Motor neuron (in vitro differentiated cells): ENCODE measurements around the gene FAM228B. TPM values are rescaled to one million over a fixed set of nuclear protein-coding genes. Genes with fewer than 3 reads are reported as not detected.
"Not testable (repeated sequence)": the region's sequence is repeated elsewhere in the genome, so short reads cannot be mapped to it uniquely, and the experiment has no call there.

ENCODE experiments used
- ATAC-seq, 8 experiments: fragments of 200-7000 bp; cut with Tn5 transposase; replicated peaks in 6 of 8; 2 replicates each; pipeline ENCODE4 v1.8.0; 2021; ENCODE audit warnings: mild to moderate bottlenecking in 8 of 8, moderate library complexity in 8 of 8
- H3K27ac ChIP-seq, 2 donors: fragments of 250-450 bp; sonication (Bioruptor Pico); 2 replicates each; pipeline ENCODE4 v1.9.0; 2021; ENCODE audit warnings: antibody characterized with exemption in 2 of 2, mild to moderate bottlenecking in 2 of 2, moderate library complexity in 1 of 2
- H3K4me1 ChIP-seq, 2 donors: fragments of 250-450 bp; sonication (Bioruptor Pico); replicated peaks in 1 of 2; 2 replicates each; pipeline ENCODE4 v1.6.1; 2021; ENCODE audit warnings: antibody characterized with exemption in 2 of 2, mild to moderate bottlenecking in 2 of 2, moderate library complexity in 1 of 2
- H3K4me3 ChIP-seq, 5 donors: fragments of 250-450 bp; sonication (Bioruptor Pico); 2 replicates each; pipeline ENCODE4 v1.9.0; 2021; ENCODE audit warnings: antibody characterized with exemption in 5 of 5, mild to moderate bottlenecking in 5 of 5, moderate library complexity in 4 of 5
- WGBS, 10 experiments: fragments of 450-650 bp; shearing (Covaris generic); methylation state at CpG; one replicate each; pipeline ENCODE4 v1.0.0; 2022; 5-methylcytosine and 5-hydroxymethylcytosine counted together
- in situ Hi-C, 9 experiments: fragments of 400-800 bp; cut with MboI; loops; one replicate each; pipeline ENCODE4 v1.15.0; 2021; ENCODE audit warnings: low sequenced_read_pairs in 9 of 9, low pct_unique_long_range_greater_than_20kb in 2 of 9; ENCODE audit not compliant: unreplicated experiment in 9 of 9
- total RNA-seq, 8 experiments: library from RNA; unstranded; fragments of 300-600 nt; gene quantifications; 2 replicates each; pipeline versions ENCODE4 v1.2.3 to v1.2.4, GENCODE V29; 2022

FAM228B gene
- total RNA-seq, 8 experiments from 2014 or later: 5.7 to 50.3 (median 31.5) TPM

GRCh38 chr2:24084386-24085199 lies 38.7 kb upstream of the FAM228B start, which contains the start of gene TP53I3:
Gene TP53I3 (minus strand): TSS chr2:24084834. CDS start chr2:24084326, 508 bp downstream.
- Histone ChIP-seq H3K4me3 (peak within 1 kb of the TSS; percentile 32 to 48 (median 45)), H3K4me1 (peaks cover 4 to 8% of the 10 kb centered on the region in 2 donors), H3K27ac (peak within 1 kb of the TSS; percentile 67 to 89)
- ATAC-seq: peak; percentile 74 to 97 (median 94)
- WGBS, 10 experiments: 0 to 11% (median 4%) methylated on average over 3 to 16 of the region's 44 CpGs; no CpG with 5 or more reads in 6 of the 10 experiments
- in situ Hi-C loops: loop anchor here in 2 of 9 experiments (25.0 kb wide), 2 partner anchors 103 to 303 kb away; partner anchors contain the start of gene FAM228A (in 1 of the 2)

DNA sequence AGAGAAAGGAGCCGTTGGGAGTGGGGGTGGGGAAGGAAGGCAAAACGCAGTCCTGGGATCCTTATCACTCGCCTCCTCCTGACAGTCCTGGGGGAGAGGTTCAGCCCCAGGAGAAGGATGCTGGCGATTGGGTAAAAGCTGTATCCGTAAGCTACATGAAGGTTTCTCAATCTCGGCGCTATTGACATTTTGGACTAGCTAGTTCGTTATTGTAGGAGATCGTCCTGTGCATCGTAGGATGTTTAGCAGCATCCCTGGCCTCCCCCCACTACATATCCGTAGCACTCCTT lies 38.1 kb upstream of the FAM228B start:
- WGBS, 10 experiments: 24 to 100% (median 59%) methylated on average over 2 to 5 of the region's 11 CpGs; no CpG with 5 or more reads in 3 of the 10 experiments
- in situ Hi-C loops: loop anchor here in 2 of 9 experiments (25.0 kb wide), 2 partner anchors 102 to 302 kb away; partner anchors contain the start of gene FAM228A (in 1 of the 2)
- no peak for ATAC-seq

GRCh38 chr2:24086241-24086640 lies 37.0 kb upstream of the FAM228B start:
- in situ Hi-C loops: loop anchor here in 2 of 9 experiments (25.0 kb wide), 2 partner anchors 101 to 301 kb away; partner anchors contain the start of gene FAM228A (in 1 of the 2)

More for the DNA sequence above, 38.1 kb upstream of the FAM228B start:
- peak overlapping the region; percentile 32 to 48 (median 45) for H3K4me3 ChIP-seq
- H3K4me1 ChIP-seq: peaks cover 4 to 8% of the 10 kb centered on the region in 2 donors
- peak overlapping the region in 1 of 2 donors; percentile 89 for H3K27ac ChIP-seq

DNA sequence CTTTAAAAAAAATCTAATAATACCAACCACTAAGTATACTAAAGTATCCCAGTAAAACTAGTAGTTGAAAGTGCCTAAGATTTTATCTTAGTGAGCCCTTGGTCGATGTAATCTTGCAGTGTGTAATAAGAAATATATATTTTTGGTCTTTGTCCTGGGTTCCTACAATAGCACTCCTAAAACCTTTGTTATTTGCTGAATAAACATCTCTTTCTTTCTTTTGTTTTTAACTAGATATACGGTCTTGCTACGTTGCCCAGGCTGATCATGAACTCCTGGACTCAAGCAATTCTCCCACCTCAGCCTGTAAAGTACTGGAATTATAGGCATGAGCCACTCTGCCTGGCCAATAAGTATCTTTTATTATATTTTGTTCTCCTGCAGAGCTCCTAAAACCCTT lies 36.2 kb upstream of the FAM228B start:
- 46 to 91% (median 75%) methylated on average over 1 to 3 of the region's 3 CpGs for WGBS, 10 experiments
- no peak overlapping the region for H3K27ac ChIP-seq
- H3K4me3 ChIP-seq: no peak overlapping the region
- peaks cover 4 to 8% of the 10 kb centered on the region in 2 donors for H3K4me1 ChIP-seq
- in situ Hi-C loops: loop anchor here in 2 of 9 experiments (25.0 kb wide), 2 partner anchors 100 to 300 kb away; partner anchors contain the start of gene FAM228A (in 1 of the 2)
- ATAC-seq: no peak

More at GRCh38 chr2:24086241-24086640, 37.0 kb upstream of the FAM228B start:
- 80 to 100% (median 100%) methylated on average over 1 of the region's 1 CpG; no CpG with 5 or more reads in 7 of the 10 experiments for WGBS, 10 experiments
- ATAC-seq: no peak
- Histone ChIP-seq H3K4me3 (no peak overlapping the region), H3K27ac (no peak overlapping the region), H3K4me1 (peaks cover 4 to 8% of the 10 kb centered on the region in 2 donors)

GRCh38 chr2:24088821-24089359 lies 34.4 kb upstream of the FAM228B start:
- Histone ChIP-seq H3K4me1 (no peaks in the 10 kb centered on the region), H3K27ac (no peak overlapping the region), H3K4me3 (no peak overlapping the region)
- 67 to 90% (median 86%) methylated on average over 1 to 2 of the region's 2 CpGs; no CpG with 5 or more reads in 5 of the 10 experiments for WGBS, 10 experiments
- peak in 2 of 8 experiments; percentile 1 to 4 for ATAC-seq
- in situ Hi-C loops: loop anchor here in 2 of 9 experiments (25.0 kb wide), 2 partner anchors 98 to 298 kb away; partner anchors contain the start of gene FAM228A (in 1 of the 2)

DNA sequence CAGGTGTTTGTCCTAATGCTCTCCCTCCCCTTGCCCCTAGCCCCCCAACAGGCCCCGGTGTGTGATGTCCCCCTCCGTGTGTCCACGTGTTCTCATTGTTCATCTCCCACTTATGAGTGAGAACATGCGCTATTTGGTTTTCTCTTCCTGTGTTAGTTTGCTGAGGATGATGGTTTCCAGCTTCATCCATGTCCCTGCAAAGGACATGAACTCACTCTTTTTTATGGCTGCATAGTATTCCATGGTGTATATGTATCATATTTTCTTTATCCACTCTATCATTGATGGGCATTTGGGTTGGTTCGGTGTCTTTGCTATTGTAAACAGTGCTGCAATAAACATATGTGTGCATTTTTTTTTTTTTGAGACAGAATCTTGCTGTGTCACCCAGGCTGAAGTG lies 30.0 kb upstream of the FAM228B start:
- not testable (repeated sequence) for ATAC-seq, H3K4me3 ChIP-seq, H3K4me1 ChIP-seq, H3K27ac ChIP-seq
- in situ Hi-C loops: loop anchor here in 2 of 9 experiments (25.0 kb wide), 2 partner anchors 94 to 294 kb away; partner anchors contain the start of gene FAM228A (in 1 of the 2)
- 89 to 100% (median 98%) methylated on average over 1 to 3 of the region's 5 CpGs; no CpG with 5 or more reads in 4 of the 10 experiments for WGBS, 10 experiments

GRCh38 chr2:24095171-24095677 lies 28.0 kb upstream of the FAM228B start:
- not testable (repeated sequence) for ATAC-seq, H3K4me3 ChIP-seq, H3K4me1 ChIP-seq, H3K27ac ChIP-seq
- in situ Hi-C loops: loop anchor here in 2 of 9 experiments (25.0 kb wide), 2 partner anchors 92 to 292 kb away; partner anchors contain the start of gene FAM228A (in 1 of the 2)
- 52 to 100% (median 80%) methylated on average over 1 to 9 of the region's 17 CpGs; no CpG with 5 or more reads in 3 of the 10 experiments for WGBS, 10 experiments

DNA sequence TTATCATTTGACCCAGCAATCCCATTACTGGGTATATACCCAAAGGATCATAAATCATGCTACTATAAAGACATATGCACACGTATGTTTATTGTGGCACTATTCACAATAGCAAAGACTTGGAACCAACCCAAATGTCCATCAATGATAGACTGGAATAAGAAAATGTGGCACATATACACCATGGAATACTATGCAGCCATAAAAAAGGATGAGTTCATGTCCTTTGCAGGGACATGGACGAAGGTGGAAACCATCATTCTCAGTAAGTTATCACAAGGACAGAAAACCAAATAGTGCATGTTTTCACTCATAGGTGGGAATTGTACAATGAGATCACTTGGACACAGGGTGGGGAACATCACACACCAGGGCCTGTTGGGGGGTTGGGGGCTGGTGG lies 22.5 kb upstream of the FAM228B start:
- H3K4me3 ChIP-seq, ATAC-seq, H3K4me1 ChIP-seq, H3K27ac ChIP-seq: not testable (repeated sequence)
- in situ Hi-C loops: loop anchor here in 1 of 9 experiments (25.0 kb wide), 1 partner anchor 262 kb away; the partner anchor contains the start of gene ITSN2
- WGBS, 10 experiments: 100% methylated on average over 1 of the region's 2 CpGs; no CpG with 5 or more reads in 8 of the 10 experiments

DNA sequence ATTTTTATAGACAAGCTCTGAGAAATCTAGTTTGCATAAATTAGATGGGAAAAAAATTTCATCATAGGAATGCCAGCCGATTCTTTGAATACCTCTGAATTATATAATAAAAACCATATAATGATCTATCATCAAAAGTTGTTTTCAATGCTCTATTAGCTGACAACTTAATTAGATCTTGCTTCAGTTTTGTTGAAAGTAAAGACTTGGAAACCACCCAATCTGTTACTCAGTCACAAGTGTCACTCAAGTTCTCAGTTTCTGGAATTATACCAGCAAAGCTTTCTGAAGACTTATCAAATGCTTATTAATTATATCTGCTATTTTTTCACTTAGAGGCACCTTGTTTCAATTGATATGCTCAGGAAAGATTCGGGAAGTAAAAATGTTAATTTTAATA lies 21.3 kb upstream of the FAM228B start:
- WGBS, 10 experiments: 38 to 100% (median 92%) methylated on average over 1 to 2 of the region's 2 CpGs; no CpG with 5 or more reads in 2 of the 10 experiments
- ATAC-seq: no peak
- Histone ChIP-seq H3K27ac (no peak overlapping the region), H3K4me1 (no peaks in the 10 kb centered on the region), H3K4me3 (no peak overlapping the region)
- in situ Hi-C loops: loop anchor here in 1 of 9 experiments (25.0 kb wide), 1 partner anchor 260 kb away; the partner anchor contains the start of gene ITSN2

DNA sequence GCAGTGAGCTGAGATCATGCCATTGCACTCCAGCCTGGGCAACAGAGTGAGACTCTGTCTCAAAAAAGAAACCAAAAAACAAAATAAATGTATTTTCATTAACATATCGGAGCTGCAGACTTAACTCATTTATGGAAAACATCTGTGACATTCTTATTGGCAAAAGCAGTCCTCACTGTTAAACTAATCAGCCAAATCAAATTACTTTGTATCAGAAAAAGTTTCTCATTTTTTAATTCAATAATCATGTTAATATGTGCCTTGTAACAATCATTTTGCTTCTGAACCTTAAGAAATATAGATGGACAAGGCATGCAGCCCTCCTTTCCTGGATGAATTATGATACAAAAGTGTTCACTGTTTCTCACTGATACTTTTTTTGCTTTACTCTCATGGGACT lies 20.6 kb upstream of the FAM228B start:
- in situ Hi-C loops: loop anchor here in 1 of 9 experiments (25.0 kb wide), 1 partner anchor 260 kb away; the partner anchor contains the start of gene ITSN2
- Histone ChIP-seq H3K27ac (no peak overlapping the region), H3K4me1 (no peaks in the 10 kb centered on the region), H3K4me3 (no peak overlapping the region)
- WGBS, 10 experiments: 14 to 100% (median 100%) methylated on average over 1 of the region's 1 CpG; no CpG with 5 or more reads in 4 of the 10 experiments
- no peak for ATAC-seq

DNA sequence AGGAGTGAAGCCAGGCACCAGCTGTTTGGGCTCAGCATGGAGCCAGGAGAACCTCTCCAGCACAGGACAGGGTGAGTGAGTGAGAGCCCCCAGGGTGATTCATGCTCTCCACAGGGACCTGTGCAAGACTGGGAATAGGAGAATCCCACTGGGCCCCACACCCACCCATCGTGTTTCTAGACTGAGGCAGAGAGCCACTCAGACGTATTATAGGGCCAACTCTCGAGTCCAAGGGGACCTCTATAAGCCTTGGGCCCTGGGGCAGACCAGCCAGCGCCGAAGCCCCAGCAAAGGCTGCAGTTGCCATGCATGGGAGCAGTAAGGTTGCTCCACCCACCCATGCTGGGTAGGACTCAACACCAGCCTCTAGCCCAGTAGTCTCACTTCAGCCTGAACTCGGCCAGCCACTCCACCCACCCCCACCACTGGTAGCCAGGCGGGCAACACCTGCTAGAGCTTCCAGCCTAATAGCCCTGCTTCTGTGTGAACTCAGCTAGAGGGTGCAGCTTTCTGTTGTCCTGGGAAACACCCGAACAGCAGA lies 19.1 kb upstream of the FAM228B start:
- Histone ChIP-seq H3K4me3 (no peak overlapping the region), H3K27ac (no peak overlapping the region), H3K4me1 (no peaks in the 10 kb centered on the region)
- 89 to 100% (median 96%) methylated on average over 1 to 5 of the region's 8 CpGs; no CpG with 5 or more reads in 6 of the 10 experiments for WGBS, 10 experiments
- no peak for ATAC-seq
- in situ Hi-C loops: loop anchor here in 1 of 9 experiments (25.0 kb wide), 1 partner anchor 258 kb away; the partner anchor contains the start of gene ITSN2

DNA sequence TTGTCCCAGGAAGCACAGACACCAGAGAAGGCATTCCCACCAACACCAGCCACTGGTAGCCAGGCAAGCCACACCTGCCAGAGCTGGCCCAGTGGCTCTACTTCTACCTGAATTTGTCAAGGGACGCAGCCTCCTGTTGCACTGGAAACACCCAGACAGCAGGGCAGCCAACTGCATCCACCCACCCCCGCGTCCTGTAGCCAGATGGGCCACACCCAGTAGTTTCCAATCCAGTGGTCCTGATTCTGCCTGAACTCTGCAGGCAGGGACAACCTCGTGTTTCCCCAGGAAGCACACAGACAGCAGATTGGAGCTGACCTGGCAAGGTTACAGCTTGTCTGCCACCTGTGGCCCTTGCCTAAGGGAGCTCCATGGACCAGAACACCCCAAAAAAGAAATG lies 18.4 kb upstream of the FAM228B start:
- WGBS, 10 experiments: 40 to 100% (median 86%) methylated on average over 1 to 3 of the region's 4 CpGs; no CpG with 5 or more reads in 3 of the 10 experiments
- in situ Hi-C loops: loop anchor here in 1 of 9 experiments (25.0 kb wide), 1 partner anchor 257 kb away; the partner anchor contains the start of gene ITSN2

More for the DNA sequence above, 18.4 kb upstream of the FAM228B start:
- Histone ChIP-seq H3K4me3 (no peak overlapping the region), H3K4me1 (no peaks in the 10 kb centered on the region), H3K27ac (no peak overlapping the region)
- peak in 3 of 8 experiments; percentile 44 to 70 (median 49) for ATAC-seq
